Testis (tissue), 2 donors: Measurements from ENCODE around the gene KCNJ15.

ENCODE experiments used
- POLR2A ChIP-seq: fragments of 450-650 bp; IDR thresholded peaks from one replicate; pipeline ENCODE4 v1.6.1; 2017; ENCODE audit warnings: antibody characterized with exemption, mild to moderate bottlenecking, moderate library complexity
- TF ChIP-seq, protein P1 (sequence below), 3 experiments: fragments of 450-650 bp in 2 of 3; fragments of 200-600 bp in 1 of 3; sonication (generic) in 1 of 3; IDR thresholded peaks; one replicate each; pipeline ENCODE4 v1.5.1; 2016 to 2019; ENCODE audit warnings: antibody characterized with exemption in 3 of 3, mild to moderate bottlenecking in 2 of 3, moderate library complexity in 1 of 3

DNA sequence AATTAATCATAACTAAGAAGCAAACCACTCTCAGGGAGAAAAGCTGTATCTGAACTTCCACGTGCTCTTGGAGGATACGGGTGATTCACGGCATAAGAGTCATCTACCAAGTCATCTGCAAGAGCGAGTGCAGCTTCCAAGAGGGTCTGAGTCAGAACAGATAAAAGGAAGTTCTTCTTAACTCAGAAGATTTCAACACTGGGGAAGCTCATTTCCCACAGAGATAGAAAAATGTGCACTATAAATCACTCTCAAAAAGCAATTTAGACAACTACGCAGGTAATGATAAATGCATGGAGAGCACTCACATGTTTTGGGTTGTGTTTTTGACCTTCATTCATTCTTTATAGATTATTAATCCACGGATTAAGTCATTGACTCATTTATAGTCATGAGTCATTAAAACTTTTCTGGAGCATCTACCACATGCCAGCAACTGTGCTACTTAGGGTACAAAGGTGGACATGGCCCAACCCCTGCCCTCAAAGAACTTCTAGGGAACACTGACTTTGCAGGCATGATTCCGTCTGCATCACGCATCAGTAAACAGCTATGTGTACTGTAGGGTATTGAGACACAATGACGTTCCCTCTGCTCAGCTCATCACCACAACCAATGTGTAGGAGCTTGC lies 20.8 kb downstream of the KCNJ15 start:
- TF ChIP-seq, protein P1, sequence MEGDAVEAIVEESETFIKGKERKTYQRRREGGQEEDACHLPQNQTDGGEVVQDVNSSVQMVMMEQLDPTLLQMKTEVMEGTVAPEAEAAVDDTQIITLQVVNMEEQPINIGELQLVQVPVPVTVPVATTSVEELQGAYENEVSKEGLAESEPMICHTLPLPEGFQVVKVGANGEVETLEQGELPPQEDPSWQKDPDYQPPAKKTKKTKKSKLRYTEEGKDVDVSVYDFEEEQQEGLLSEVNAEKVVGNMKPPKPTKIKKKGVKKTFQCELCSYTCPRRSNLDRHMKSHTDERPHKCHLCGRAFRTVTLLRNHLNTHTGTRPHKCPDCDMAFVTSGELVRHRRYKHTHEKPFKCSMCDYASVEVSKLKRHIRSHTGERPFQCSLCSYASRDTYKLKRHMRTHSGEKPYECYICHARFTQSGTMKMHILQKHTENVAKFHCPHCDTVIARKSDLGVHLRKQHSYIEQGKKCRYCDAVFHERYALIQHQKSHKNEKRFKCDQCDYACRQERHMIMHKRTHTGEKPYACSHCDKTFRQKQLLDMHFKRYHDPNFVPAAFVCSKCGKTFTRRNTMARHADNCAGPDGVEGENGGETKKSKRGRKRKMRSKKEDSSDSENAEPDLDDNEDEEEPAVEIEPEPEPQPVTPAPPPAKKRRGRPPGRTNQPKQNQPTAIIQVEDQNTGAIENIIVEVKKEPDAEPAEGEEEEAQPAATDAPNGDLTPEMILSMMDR (IDR thresholded peaks at IDR 0.05): no peak
- TF ChIP-seq POLR2A: no peak
